HCT116 (cell line): Measurements from ENCODE around the gene BAX. TPM values are rescaled to one million over a fixed set of nuclear protein-coding genes. Genes with fewer than 3 reads are reported as not detected.

Experiments
- ATAC-seq: fragments of 200-7000 bp; cut with Tn5 transposase; 2 replicates; pipeline ENCODE4 v1.9.1; 2020; ENCODE audit warnings: mild to moderate bottlenecking, moderate library complexity
- BruUV-seq: library from RNA; stranded (reverse); fragments of 400-500 nt; replicated peaks from 2 replicates; lab custom pipeline; 2021; lab: Mats Ljungman, UMichigan
- CTCF ChIA-PET: fragments of 300-600 bp; sonication (Branson Sonifier 250); formaldehyde crosslinking; loops from one replicate; lab custom pipeline; 2021; ENCODE audit warnings: antibody characterized with exemption; lab: Charles Lee
- POLR2A ChIA-PET: fragments of 300-600, 350-600 bp; sonication (Branson Sonifier 250); formaldehyde crosslinking; loops from one replicate; lab custom pipeline; 2021; ENCODE audit warnings: antibody characterized with exemption; lab: Charles Lee
- RAD21 ChIA-PET, 2 experiments: fragments of 300-600 bp; sonication (Branson Sonifier 250); formaldehyde crosslinking; loops; one replicate each; lab custom pipeline; 2023; ENCODE audit warnings: low total read pairs in 2 of 2; ENCODE audit not compliant: uncharacterized antibody in 2 of 2, unreplicated experiment in 2 of 2, low non-redundant PET in 1 of 2; lab: Charles Lee
- DNase-seq: peaks from one replicate; pipeline ENCODE4 v3.0.0-alpha.2; 2010; ENCODE audit warnings: low read depth, low spot score
- H2AFZ ChIP-seq: fragments of 200-600 bp; shearing (Covaris generic), sonication (generic); 2 replicates; pipeline ENCODE4 v1.6.1; 2017; ENCODE audit warnings: low read depth, mixed run types, mixed read lengths, antibody characterized with exemption, low read length; ENCODE audit not compliant: poor library complexity, severe bottlenecking
- H3K27ac ChIP-seq: 2 replicates; pipeline ENCODE4 v1.5.1; 2012; ENCODE audit warnings: low read depth, low read length
- H3K27me3 ChIP-seq: fragments of 200-600 bp; sonication (generic); 2 replicates; pipeline ENCODE4 v1.6.1; 2016; ENCODE audit warnings: mixed run types, low read length, mixed read lengths; ENCODE audit not compliant: insufficient read depth
- H3K36me3 ChIP-seq, 2 experiments: fragments of 200-500 bp in 1 of 2; fragments of 200-600 bp in 1 of 2; sonication (Bioruptor generic) in 1 of 2; sonication (generic) in 1 of 2; 2 replicates each; pipeline versions ENCODE4 v1.5.1 to v1.6.1; 2014 to 2016; ENCODE audit warnings: low read length in 2 of 2, inconsistent platforms in 1 of 2, mixed read lengths in 1 of 2, mixed run types in 1 of 2; ENCODE audit not compliant: insufficient read depth in 2 of 2, control insufficient read depth in 1 of 2
- H3K4me1 ChIP-seq, 2 experiments: fragments of 200-600 bp in 1 of 2; sonication (generic) in 1 of 2; 2 replicates each; pipeline versions ENCODE4 v1.5.1 to v1.6.1; 2012 to 2017; ENCODE audit warnings: low read length in 2 of 2, inconsistent platforms in 1 of 2, mild to moderate bottlenecking in 1 of 2, mixed read lengths in 1 of 2, mixed run types in 1 of 2, moderate library complexity in 1 of 2; ENCODE audit not compliant: insufficient read depth in 2 of 2, control insufficient read depth in 1 of 2
- H3K4me2 ChIP-seq: fragments of 200-600 bp; sonication (generic); 2 replicates; pipeline ENCODE4 v1.6.1; 2017; ENCODE audit warnings: mixed run types, low read length, mixed read lengths
- H3K4me3 ChIP-seq, 2 experiments: fragments of 200-600 bp in 1 of 2; sonication (generic) in 1 of 2; replicated peaks in 1 of 2; 2 replicates each; pipeline ENCODE4 v1.5.1; 2011 to 2016; ENCODE audit warnings: low read length in 2 of 2, control low read depth in 1 of 2, low read depth in 1 of 2, mild to moderate bottlenecking in 1 of 2, mixed read lengths in 1 of 2, mixed run types in 1 of 2
- H3K79me2 ChIP-seq: fragments of 200-600 bp; sonication (generic); 2 replicates; pipeline ENCODE4 v1.6.1; 2017; ENCODE audit warnings: mild to moderate bottlenecking, mixed run types, low read length, moderate library complexity, mixed read lengths; ENCODE audit not compliant: insufficient read depth
- H3K9ac ChIP-seq: fragments of 200-600 bp; sonication (generic); 2 replicates; pipeline ENCODE4 v1.6.1; 2016; ENCODE audit warnings: low read length, mixed read lengths
- H3K9me2 ChIP-seq: fragments of 200-600 bp; sonication (generic), shearing (Covaris generic); 2 replicates; pipeline ENCODE4 v1.6.1; 2017; ENCODE audit warnings: mixed run types, mild to moderate bottlenecking, moderate library complexity; ENCODE audit not compliant: insufficient read depth
- H3K9me3 ChIP-seq, 2 experiments: fragments of 200-500 bp in 1 of 2; fragments of 200-600 bp in 1 of 2; sonication (Bioruptor generic) in 1 of 2; sonication (generic) in 1 of 2; 2 replicates each; pipeline ENCODE4 v1.6.1; 2014 to 2017; ENCODE audit warnings: low read length in 2 of 2, mixed read lengths in 2 of 2, inconsistent platforms in 1 of 2, low read depth in 1 of 2, mild to moderate bottlenecking in 1 of 2, mixed run types in 1 of 2, moderate library complexity in 1 of 2; ENCODE audit not compliant: control insufficient read depth in 1 of 2, insufficient read depth in 1 of 2
- H4K20me1 ChIP-seq: fragments of 200-600 bp; sonication (generic), shearing (Covaris generic); 2 replicates; pipeline ENCODE4 v1.6.1; 2017; ENCODE audit warnings: mixed run types, mild to moderate bottlenecking, moderate library complexity; ENCODE audit not compliant: insufficient read depth
- ATF3 ChIP-seq: IDR thresholded peaks from 2 replicates; pipeline ENCODE4 v1.6.1; 2012
- CBX3 ChIP-seq: IDR thresholded peaks from 2 replicates; pipeline ENCODE4 v1.6.1; 2012; ENCODE audit warnings: low read depth
- CTCF ChIP-seq, 3 experiments: fragments of 200-600 bp in 1 of 3; sonication (generic) in 1 of 3; IDR thresholded peaks in 2 of 3; conservative IDR thresholded peaks in 1 of 3; 2 replicates each; pipeline ENCODE4 v1.5.1; 2012 to 2017; ENCODE audit warnings: low read depth in 2 of 3, low read length in 2 of 3, antibody characterized with exemption in 1 of 3, borderline replicate concordance in 1 of 3, control low read depth in 1 of 3, mild to moderate bottlenecking in 1 of 3, mixed read lengths in 1 of 3, mixed run types in 1 of 3, moderate library complexity in 1 of 3; ENCODE audit not compliant: insufficient read depth in 1 of 3
- ELF1 ChIP-seq: IDR thresholded peaks from 2 replicates; pipeline ENCODE4 v1.6.1; 2012; ENCODE audit warnings: low read depth, borderline replicate concordance
- EZH2 ChIP-seq: fragments of 200-600 bp; sonication (generic); IDR thresholded peaks from 2 replicates; pipeline ENCODE4 v1.6.1; 2017; ENCODE audit warnings: antibody characterized with exemption, mixed run types
- FOSL1 ChIP-seq: IDR thresholded peaks from 2 replicates; pipeline ENCODE4 v1.6.1; 2012; ENCODE audit warnings: low read depth
- JUND ChIP-seq: IDR thresholded peaks from 2 replicates; pipeline ENCODE4 v1.6.1; 2012
- POLR2A ChIP-seq: IDR thresholded peaks from 2 replicates; pipeline ENCODE4 v1.7.0; 2011; ENCODE audit warnings: borderline replicate concordance; ENCODE audit not compliant: insufficient read depth, insufficient read length; ENCODE audit errors: extremely low read depth
- RAD21 ChIP-seq: IDR thresholded peaks from 2 replicates; pipeline ENCODE4 v1.6.1; 2012; ENCODE audit warnings: low read depth, mild to moderate bottlenecking
- SIN3A ChIP-seq: IDR thresholded peaks from 2 replicates; pipeline ENCODE4 v1.6.1; 2012; ENCODE audit warnings: low read depth
- SP1 ChIP-seq: IDR thresholded peaks from 2 replicates; pipeline ENCODE4 v1.6.1; 2012; ENCODE audit warnings: low read depth
- SRF ChIP-seq: IDR thresholded peaks from 2 replicates; pipeline ENCODE4 v1.6.1; 2012; ENCODE audit warnings: low read depth
- TCF7L2 ChIP-seq: IDR thresholded peaks from 2 replicates; pipeline ENCODE4 v1.7.0; 2011; ENCODE audit warnings: borderline replicate concordance, inconsistent platforms; ENCODE audit not compliant: insufficient read depth, insufficient read length; ENCODE audit errors: extremely low read depth
- ZBTB33 ChIP-seq: IDR thresholded peaks from 2 replicates; pipeline ENCODE4 v1.6.1; 2011; ENCODE audit warnings: mild to moderate bottlenecking, low read length, moderate library complexity; ENCODE audit not compliant: insufficient replicate concordance; ENCODE audit errors: extremely low read depth
- ZFX ChIP-seq: fragments of 450-650 bp; IDR thresholded peaks from 2 replicates; pipeline ENCODE4 v1.6.1; 2017
- intact Hi-C: fragments of 100-400 bp; cut with micrococcal nuclease; formaldehyde crosslinking; loops from 2 replicates; pipeline ENCODE4 v1.10.0; 2022
- total RNA-seq: library from RNA; stranded (reverse); gene quantifications from one replicate; pipeline ENCODE4 v1.2.1, GENCODE V29; 2021; ENCODE audit not compliant: unreplicated experiment

Gene BAX
- total RNA-seq, 1 experiment from 2014 or later, result 96.4 TPM

GRCh38 chr19:48953990-48954594 lies 583 bp upstream of the BAX start:
- Histone ChIP-seq H2AFZ (peak overlapping the region; percentile 4), H3K9ac (peak overlapping the region; percentile 94), H3K9me3 (no peaks in the 10 kb centered on the region), H3K27me3 (no peaks in the 10 kb centered on the region), H4K20me1 (no peaks in the 10 kb centered on the region), H3K4me1 (peaks cover 5 to 19% of the 10 kb centered on the region in 2 experiments; a peak in 3 of 4 replicates), H3K79me2 (peaks cover 16% of the 10 kb centered on the region), H3K36me3 (peaks cover 0 to 4% of the 10 kb centered on the region in 2 experiments; a peak in 1 of 4 replicates), H3K4me3 (peak overlapping the region; percentile 41 to 98), H3K4me2 (peak overlapping the region; percentile 76), H3K9me2 (no peaks in the 10 kb centered on the region), H3K27ac (peak overlapping the region; percentile 92)
- ATAC-seq (no peak), DNase-seq (no peak)
- ChIA-PET RAD21 (no interaction called here), POLR2A (interaction anchor here (0.6 to 1.5 kb wide), 7 partner anchors 17 to 83 kb away, joined by 3 to 7 read pairs (median 3); partner anchors contain the start of genes DHDH, NUCB1 and PPP1R15A), CTCF (interaction anchor here (1.2 kb wide), 1 partner anchor 17 kb away, joined by 5 read pairs; no protein-coding TSS in a partner anchor)
- TF ChIP-seq RAD21, result no peak
- no peak for TF ChIP-seq JUND
- no peak for TF ChIP-seq ZFX
- TF ChIP-seq SP1, result no peak
- no peak for TF ChIP-seq FOSL1
- intact Hi-C loops, result no loop called here
- TSS peak; percentile 96 for BruUV-seq

GRCh38 chr19:48955308-48955958 lies 758 bp downstream of the BAX start:
- H3K9me3 ChIP-seq, result no peaks in the 10 kb centered on the region
- ChIA-PET CTCF (no interaction called here), POLR2A (no interaction called here), RAD21 (no interaction called here)
- peaks cover 5 to 20% of the 10 kb centered on the region in 2 experiments; a peak in 3 of 4 replicates for H3K4me1 ChIP-seq
- H3K4me3 ChIP-seq, result peak overlapping the region; percentile 81 to 98
- BruUV-seq, result no TSS peak
- H3K36me3 ChIP-seq, result peaks cover 0 to 4% of the 10 kb centered on the region in 2 experiments; a peak in 1 of 4 replicates
- H3K27me3 ChIP-seq, result no peaks in the 10 kb centered on the region
- peaks cover 16% of the 10 kb centered on the region for H3K79me2 ChIP-seq
- no peak for ATAC-seq
- no peak overlapping the region for H2AFZ ChIP-seq
- intact Hi-C loops, result no loop called here
- H3K27ac ChIP-seq, result peak overlapping the region; percentile 92
- peak overlapping the region; percentile 94 for H3K9ac ChIP-seq
- no peaks in the 10 kb centered on the region for H3K9me2 ChIP-seq
- H4K20me1 ChIP-seq, result no peaks in the 10 kb centered on the region
- H3K4me2 ChIP-seq, result peak overlapping the region; percentile 76
- no peak for DNase-seq
- TF ChIP-seq JUND (no peak), SIN3A (no peak), CBX3 (no peak), TCF7L2 (no peak), FOSL1 (no peak), POLR2A (no peak), SP1 (no peak), ZBTB33 (no peak), RAD21 (no peak), ZFX (no peak), CTCF (IDR thresholded peaks at IDR 0.05 in 2 of 3, conservative IDR thresholded peaks at IDR 0.05 in 1 of 3; ENCODE audit: borderline replicate concordance in 1 of 3, insufficient read depth in 1 of 3, low read depth in 2 of 3, low read length in 2 of 3) (no peak), ATF3 (no peak), SRF (no peak), EZH2 (no peak), ELF1 (no peak)
